ENCODE data around the gene SLC7A6OS. TPM values are rescaled to one million over a fixed set of nuclear protein-coding genes. Genes with fewer than 3 reads are reported as not detected.

SLC7A6OS gene
- total and polyA plus RNA-seq, 2 experiments from 2014 or later, result 16.4 to 17.9 TPM

- no peaks in the 10 kb centered on the region for H3K9me2 ChIP-seq (ENCODE audit: insufficient read depth)
- H3K27ac ChIP-seq (ENCODE audit: low read depth), result no peak overlapping the region
- TF ChIP-seq POLR2AphosphoS5 (IDR thresholded peaks at IDR 0.05; ENCODE audit: low read depth) (no peak), REST (IDR thresholded peaks at IDR 0.05; ENCODE audit: unreplicated experiment) (no peak), CREB1 (CRISPR knock-in tag; IDR thresholded peaks at IDR 0.05; ENCODE audit: low read depth) (no peak), EZH2phosphoT487 (IDR thresholded peaks at IDR 0.05; ENCODE audit: unreplicated experiment) (no peak), NANOG (IDR thresholded peaks at IDR 0.05; ENCODE audit: borderline replicate concordance) (no peak), ETS1 (IDR thresholded peaks at IDR 0.05) (no peak), ZNF114 (CRISPR knock-in tag; IDR thresholded peaks at IDR 0.05) (no peak), ZNF331 (CRISPR knock-in tag; IDR thresholded peaks at IDR 0.05; ENCODE audit: low read depth) (no peak), JUNB (IDR thresholded peaks at IDR 0.05; ENCODE audit: unreplicated experiment) (no peak), ZNF462 (CRISPR knock-in tag; IDR thresholded peaks at IDR 0.05) (no peak), EZH2 (IDR thresholded peaks at IDR 0.05; ENCODE audit: low read depth, unreplicated experiment) (no peak), STAT1 (IDR thresholded peaks at IDR 0.05; ENCODE audit: unreplicated experiment) (no peak)
- TF ChIP-seq, protein P1, sequence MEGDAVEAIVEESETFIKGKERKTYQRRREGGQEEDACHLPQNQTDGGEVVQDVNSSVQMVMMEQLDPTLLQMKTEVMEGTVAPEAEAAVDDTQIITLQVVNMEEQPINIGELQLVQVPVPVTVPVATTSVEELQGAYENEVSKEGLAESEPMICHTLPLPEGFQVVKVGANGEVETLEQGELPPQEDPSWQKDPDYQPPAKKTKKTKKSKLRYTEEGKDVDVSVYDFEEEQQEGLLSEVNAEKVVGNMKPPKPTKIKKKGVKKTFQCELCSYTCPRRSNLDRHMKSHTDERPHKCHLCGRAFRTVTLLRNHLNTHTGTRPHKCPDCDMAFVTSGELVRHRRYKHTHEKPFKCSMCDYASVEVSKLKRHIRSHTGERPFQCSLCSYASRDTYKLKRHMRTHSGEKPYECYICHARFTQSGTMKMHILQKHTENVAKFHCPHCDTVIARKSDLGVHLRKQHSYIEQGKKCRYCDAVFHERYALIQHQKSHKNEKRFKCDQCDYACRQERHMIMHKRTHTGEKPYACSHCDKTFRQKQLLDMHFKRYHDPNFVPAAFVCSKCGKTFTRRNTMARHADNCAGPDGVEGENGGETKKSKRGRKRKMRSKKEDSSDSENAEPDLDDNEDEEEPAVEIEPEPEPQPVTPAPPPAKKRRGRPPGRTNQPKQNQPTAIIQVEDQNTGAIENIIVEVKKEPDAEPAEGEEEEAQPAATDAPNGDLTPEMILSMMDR (conservative IDR thresholded peaks at IDR 0.05; ENCODE audit: low read depth in 2 of 2), result no peak
- H3K27me3 ChIP-seq (ENCODE audit: insufficient read depth), result no peaks in the 10 kb centered on the region
- no peak for DNase-seq (ENCODE audit: low spot score)
- no peak overlapping the region for H3K27ac Mint-ChIP-seq
- no peaks in the 10 kb centered on the region for H3F3A ChIP-seq (replicated peaks; ENCODE audit: low read depth)
- H3K79me2 ChIP-seq (replicated peaks; ENCODE audit: insufficient read depth), result no peaks in the 10 kb centered on the region
- H3K9me3 Mint-ChIP-seq, result no peaks in the 10 kb centered on the region
- H3K36me3 Mint-ChIP-seq (ENCODE audit: low read depth), result peaks cover 2% of the 10 kb centered on the region; the same call in 1 of the 3 replicates
- H3K4me2 ChIP-seq, result no peak overlapping the region
- no peak overlapping the region for H2AFZ ChIP-seq
- no peak overlapping the region for H3K4me3 ChIP-seq
- H3K4me1 ChIP-seq (ENCODE audit: insufficient read depth), result no peaks in the 10 kb centered on the region
- H3K4me3 Mint-ChIP-seq, result no peak overlapping the region
- ATAC-seq, result no peak
- H3K36me3 ChIP-seq (ENCODE audit: insufficient read depth), result no peaks in the 10 kb centered on the region
- no peaks in the 10 kb centered on the region for H3K4me1 Mint-ChIP-seq
- no peaks in the 10 kb centered on the region for H4K20me1 ChIP-seq (replicated peaks; ENCODE audit: insufficient read depth)
- H3K27me3 Mint-ChIP-seq (ENCODE audit: insufficient read depth, low read depth, poor library complexity), result peaks cover 6% of the 10 kb centered on the region
Measured at GRCh38 chr16:68251832-68252231, 58.9 kb downstream of the SLC7A6OS start.
